PC-9 (cell line): ENCODE data around the gene SCART1.

Experiments
- CTCF ChIP-seq: fragments of 200-600 bp; sonication (generic); conservative IDR thresholded peaks from 2 replicates; pipeline ENCODE4 v1.6.1; 2017; ENCODE audit warnings: mixed run types, antibody characterized with exemption, mild to moderate bottlenecking, moderate library complexity
- EZH2 ChIP-seq: fragments of 200-600 bp; sonication (generic); IDR thresholded peaks from 2 replicates; pipeline ENCODE4 v1.8.0; 2017; ENCODE audit warnings: antibody characterized with exemption, low read depth

- TF ChIP-seq CTCF (no peak), EZH2 (no peak)
Observed at GRCh38 chr10:133484818-133485217, 31.1 kb downstream of the SCART1 start.
